ENCODE data around the gene SEC14L2.

Gene SEC14L2

DNA sequence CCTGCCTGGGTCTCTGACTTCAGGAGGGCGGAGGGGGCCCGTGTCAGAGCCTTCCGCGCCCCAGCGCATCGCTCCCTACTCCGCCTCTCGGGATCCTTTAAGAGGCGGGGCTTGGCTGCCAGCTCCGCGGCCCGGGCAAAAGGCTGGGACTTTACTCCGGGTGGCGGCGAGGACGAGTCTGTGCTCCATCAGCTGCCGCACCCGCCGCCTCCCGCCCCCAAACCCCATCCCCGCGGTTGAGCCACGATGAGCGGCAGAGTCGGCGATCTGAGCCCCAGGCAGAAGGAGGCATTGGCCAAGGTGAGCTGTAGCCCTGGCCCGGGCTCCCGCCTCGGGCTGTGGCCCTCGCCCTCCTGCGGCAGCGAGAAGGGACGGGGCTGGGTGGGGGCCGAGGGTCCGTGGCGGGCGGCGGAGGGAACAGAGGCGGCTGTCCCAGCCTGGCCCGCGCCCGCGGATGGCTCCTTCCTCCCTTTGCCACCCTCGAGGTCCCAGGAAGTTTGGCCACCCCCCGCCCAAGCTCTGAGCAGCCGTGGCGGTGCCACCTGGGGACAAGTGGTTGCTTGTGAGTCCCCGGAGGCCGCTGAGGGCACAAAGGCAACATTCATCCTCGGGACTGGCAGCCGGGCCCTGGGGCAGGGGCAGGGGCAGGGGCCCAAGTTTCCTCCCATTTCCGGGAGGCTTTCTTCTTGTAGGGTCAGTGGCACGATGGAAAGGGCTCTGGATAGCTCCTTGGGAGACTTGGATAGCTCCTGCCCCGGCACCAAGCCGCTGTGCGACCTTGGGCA lies at the start of gene SEC14L2:
SEC14L2 (plus strand) TSS at position 148 of the 785 bp plus-strand sequence; CDS start at position 247, 99 bp downstream.
- no peak within 1 kb of the TSS for H3K27ac Mint-ChIP-seq
- no peaks in the 10 kb centered on the region for H3K9me3 Mint-ChIP-seq
- H3K4me3 Mint-ChIP-seq, result peak within 1 kb of the TSS; percentile 83
- CTCF ChIA-PET, result interaction anchor here (1.3 to 2.5 kb wide), 7 partner anchors 15 to 109 kb away, joined by 3 to 13 read pairs (median 5); partner anchors contain the start of gene MTFP1
- peaks cover 25% of the 10 kb centered on the region for H3K27me3 Mint-ChIP-seq
- peaks cover 2% of the 10 kb centered on the region for H3K36me3 Mint-ChIP-seq
- peak; percentile 80 for DNase-seq
- H3K4me1 Mint-ChIP-seq, result peaks cover 51% of the 10 kb centered on the region

DNA sequence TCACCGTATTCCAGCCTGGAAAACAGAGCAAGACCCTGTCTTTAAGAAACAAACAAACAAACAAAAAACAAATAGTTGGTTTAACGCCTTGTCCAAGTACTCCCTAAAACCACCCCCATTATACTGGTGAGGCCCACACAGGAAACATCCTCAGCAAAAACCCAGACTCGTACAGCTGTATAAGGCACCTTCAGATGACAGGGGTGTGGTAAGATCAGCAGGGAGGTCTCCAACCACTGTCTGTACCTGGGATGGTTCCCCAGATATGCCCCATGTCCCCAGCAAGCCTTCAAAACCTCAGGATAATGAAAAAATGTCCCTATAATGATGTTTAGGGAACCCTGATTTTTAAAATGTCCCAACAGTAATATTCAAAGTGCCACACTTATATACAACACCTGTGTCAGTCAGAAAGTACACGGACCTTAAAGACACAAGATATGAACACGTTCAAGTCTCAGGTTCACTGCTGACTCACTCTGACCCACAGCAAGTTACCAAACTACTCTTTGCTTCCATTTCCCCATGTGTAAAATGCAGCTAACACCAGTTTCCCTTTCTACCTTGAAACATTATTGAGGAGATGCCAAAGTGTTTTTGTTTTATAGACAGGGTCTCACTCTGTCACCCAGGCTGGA lies 49.4 kb upstream of the SEC14L2 start:
- no peak overlapping the region for H3K27ac Mint-ChIP-seq

DNA sequence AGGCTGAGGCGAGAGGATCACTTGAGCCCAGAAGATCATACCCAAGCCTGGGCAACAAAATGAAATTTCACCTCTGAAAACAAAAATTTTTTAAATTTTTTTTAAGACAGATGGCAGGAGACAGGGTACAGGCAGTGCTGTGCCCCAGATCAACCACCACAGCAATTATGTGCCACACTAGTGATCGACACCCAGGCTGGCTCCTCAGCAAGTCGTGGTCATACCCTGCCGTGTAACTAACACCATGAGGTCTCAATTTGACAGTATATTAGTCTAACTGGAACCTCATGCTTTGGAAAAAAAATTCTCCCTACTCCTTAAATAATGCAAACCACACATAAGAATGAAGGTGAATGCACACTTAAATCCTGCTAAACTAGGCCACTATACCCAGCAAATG lies 48.4 kb upstream of the SEC14L2 start:
- CTCF ChIA-PET, result no interaction called here
- H3K4me1 Mint-ChIP-seq, result peaks cover 32% of the 10 kb centered on the region
- peak overlapping the region; percentile 60 for H3K27ac Mint-ChIP-seq
- H3K9me3 Mint-ChIP-seq, result no peaks in the 10 kb centered on the region
- peaks cover 71% of the 10 kb centered on the region for H3K36me3 Mint-ChIP-seq
- DNase-seq, result no peak
- H3K4me3 Mint-ChIP-seq, result no peak overlapping the region
- no peaks in the 10 kb centered on the region for H3K27me3 Mint-ChIP-seq

More for the DNA sequence above, 49.4 kb upstream of the SEC14L2 start:
- CTCF ChIA-PET, result interaction anchor here (0.6 to 1.8 kb wide), 3 partner anchors 11 to 59 kb away, joined by 3 to 7 read pairs (median 4); no protein-coding TSS in a partner anchor
- Mint-ChIP-seq H3K9me3 (no peaks in the 10 kb centered on the region), H3K27me3 (no peaks in the 10 kb centered on the region), H3K4me1 (peaks cover 30% of the 10 kb centered on the region), H3K36me3 (peaks cover 74% of the 10 kb centered on the region), H3K4me3 (no peak overlapping the region)
- no peak for DNase-seq

DNA sequence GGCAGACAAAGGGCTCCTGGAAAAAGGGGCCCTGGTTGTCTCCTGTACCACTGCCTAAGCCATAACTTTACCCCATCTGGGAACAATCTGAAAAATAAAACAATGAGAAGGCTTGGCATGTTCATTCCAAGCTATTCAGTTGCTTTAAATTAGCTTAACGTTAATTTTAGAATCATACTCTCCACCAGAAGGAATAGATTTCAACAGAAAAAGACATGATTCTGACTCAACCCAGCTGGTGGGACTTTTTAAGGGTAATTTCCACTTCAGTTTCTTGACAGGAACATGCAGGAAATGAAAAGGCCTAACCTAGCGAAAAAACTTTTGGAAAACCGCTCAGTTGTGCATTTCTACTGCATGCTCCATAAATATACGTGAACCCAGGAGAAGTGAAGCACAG lies 48.0 kb upstream of the SEC14L2 start:
- no peaks in the 10 kb centered on the region for H3K9me3 Mint-ChIP-seq
- no peaks in the 10 kb centered on the region for H3K27me3 Mint-ChIP-seq
- H3K36me3 Mint-ChIP-seq, result peaks cover 67% of the 10 kb centered on the region
- peaks cover 37% of the 10 kb centered on the region for H3K4me1 Mint-ChIP-seq
- no peak for DNase-seq
- H3K4me3 Mint-ChIP-seq, result no peak overlapping the region
- peak overlapping the region; percentile 60 for H3K27ac Mint-ChIP-seq
- CTCF ChIA-PET, result no interaction called here

DNA sequence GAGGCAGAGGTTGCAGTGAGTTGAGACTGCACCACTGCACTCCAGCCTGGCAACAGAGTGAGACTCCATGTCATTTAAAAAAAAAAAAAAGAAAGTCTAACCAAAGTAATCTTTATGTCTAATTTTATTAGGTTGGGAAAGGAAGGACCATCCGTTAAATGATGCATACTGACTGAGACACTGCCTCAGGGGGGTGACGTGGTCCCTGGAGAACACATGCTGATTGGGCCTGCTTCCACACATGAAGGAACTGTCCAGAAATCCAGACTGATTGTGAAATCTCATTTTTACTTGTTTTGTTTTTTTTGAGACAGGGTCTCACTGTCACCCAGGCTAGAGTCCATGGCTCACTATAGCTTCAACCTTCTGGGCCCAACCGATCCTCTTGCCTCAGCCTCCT lies 45.6 kb upstream of the SEC14L2 start:
- CTCF ChIA-PET, result no interaction called here
- Mint-ChIP-seq H3K9me3 (no peaks in the 10 kb centered on the region), H3K27me3 (no peaks in the 10 kb centered on the region), H3K4me3 (no peak overlapping the region), H3K27ac (no peak overlapping the region), H3K36me3 (peaks cover 63% of the 10 kb centered on the region), H3K4me1 (peaks cover 56% of the 10 kb centered on the region)
- DNase-seq, result no peak

DNA sequence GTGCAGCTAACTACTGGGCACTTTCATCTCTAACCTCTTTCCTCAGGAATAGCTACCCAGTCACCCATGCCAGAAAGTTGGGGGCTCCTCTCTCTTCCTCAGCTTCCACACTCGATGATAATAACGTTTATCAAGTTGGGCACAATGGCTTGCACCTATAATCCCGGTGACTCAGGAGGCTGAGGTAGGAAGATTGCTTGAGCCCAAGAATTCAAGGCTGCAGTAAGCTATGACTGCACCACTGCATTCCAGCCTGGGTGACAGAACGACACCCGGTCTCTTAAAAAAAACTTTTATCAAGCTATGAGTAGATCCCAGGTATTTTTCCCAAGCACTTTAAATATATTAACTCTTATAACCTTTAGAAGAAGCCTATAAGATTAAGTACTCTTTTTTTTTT lies 42.2 kb upstream of the SEC14L2 start:
- CTCF ChIA-PET, result interaction anchor here (0.9 to 1.5 kb wide), 2 partner anchors 19 to 22 kb away, joined by 4 read pairs; no protein-coding TSS in a partner anchor
- Mint-ChIP-seq H3K4me1 (peaks cover 59% of the 10 kb centered on the region), H3K27ac (peak overlapping the region; percentile 6), H3K36me3 (peaks cover 43% of the 10 kb centered on the region), H3K4me3 (peak overlapping the region; percentile 16), H3K9me3 (no peaks in the 10 kb centered on the region), H3K27me3 (peaks cover 18% of the 10 kb centered on the region)
- DNase-seq, result no peak

DNA sequence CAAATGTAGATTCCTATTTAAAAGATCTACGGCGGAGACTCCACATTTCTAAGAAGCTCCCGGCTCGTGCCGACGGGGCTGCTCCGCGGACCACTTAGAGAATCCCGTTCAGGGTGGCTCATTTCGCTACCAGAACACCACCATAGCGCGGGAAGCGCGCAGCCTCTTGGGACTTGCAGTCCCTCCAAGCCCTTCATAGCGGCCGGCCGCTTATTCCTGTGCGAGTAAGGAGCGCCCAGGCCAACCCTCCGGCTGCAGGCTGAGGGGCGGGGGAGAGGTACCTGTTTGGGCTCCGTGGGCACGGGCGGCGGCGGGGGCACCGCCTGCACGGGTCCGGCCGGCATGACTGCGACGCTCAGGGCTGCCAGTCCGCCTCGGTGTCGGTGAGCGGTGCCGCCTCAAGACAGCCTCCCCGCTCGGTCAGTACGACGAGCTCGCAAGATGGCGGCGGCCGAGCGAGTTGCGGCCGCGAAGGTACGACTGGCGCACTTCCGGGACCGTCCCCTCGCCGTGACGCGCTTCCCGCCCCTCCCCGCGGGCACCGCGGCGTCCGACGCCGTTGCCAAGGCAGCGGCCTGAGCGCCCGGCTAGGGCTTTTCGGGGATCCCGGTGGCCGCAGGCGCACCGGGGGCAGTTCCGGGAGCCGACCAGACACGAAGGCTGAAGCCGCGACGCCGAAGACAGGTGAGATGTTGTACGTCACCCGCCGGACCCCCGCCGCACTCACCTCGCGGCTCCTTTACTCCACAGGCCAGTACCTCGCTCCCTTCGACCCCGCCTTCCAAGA lies 40.2 kb upstream of the SEC14L2 start, which contains the start of the genes CCDC157 and SF3A1:
CCDC157 (plus strand) TSS at position 559 of the 787 bp plus-strand sequence. CDS start 8,994 bp downstream, outside the sequence.
SF3A1 (minus strand) TSS at position 446 of the 787 bp plus-strand sequence; CDS start at position 344, 102 bp downstream.
- H3K27me3 Mint-ChIP-seq, result peaks cover 18% of the 10 kb centered on the region
- CTCF ChIA-PET, result interaction anchor here (1.0 to 1.4 kb wide), 2 partner anchors 50 to 69 kb away, joined by 4 to 10 read pairs; no protein-coding TSS in a partner anchor
- H3K9me3 Mint-ChIP-seq, result no peaks in the 10 kb centered on the region
- H3K4me1 Mint-ChIP-seq, result peaks cover 49% of the 10 kb centered on the region
- H3K36me3 Mint-ChIP-seq, result peaks cover 27% of the 10 kb centered on the region
- DNase-seq, result peak; percentile 92
- peak within 1 kb of the TSS; percentile 88 for H3K27ac Mint-ChIP-seq
- H3K4me3 Mint-ChIP-seq, result peak within 1 kb of the TSS; percentile 94

DNA sequence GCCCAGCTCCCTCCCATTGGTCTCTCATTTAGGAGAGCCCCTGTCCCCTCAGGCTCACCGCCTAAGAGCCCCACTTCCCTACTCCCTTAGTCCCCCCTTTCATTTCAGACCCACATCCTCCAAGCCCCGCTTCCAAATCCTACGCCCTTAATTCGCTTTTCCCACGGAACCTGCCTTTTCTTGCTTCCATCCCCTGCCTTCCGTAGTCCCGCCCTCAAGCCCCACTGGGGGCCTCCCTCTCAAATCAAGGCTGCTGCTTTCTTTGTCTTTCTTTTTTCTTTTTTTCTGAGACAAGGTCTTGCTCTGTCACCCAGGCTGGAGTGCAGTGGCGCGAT lies 39.6 kb upstream of the SEC14L2 start:
- Mint-ChIP-seq H3K27me3 (peaks cover 18% of the 10 kb centered on the region), H3K27ac (peak overlapping the region; percentile 88), H3K36me3 (peaks cover 24% of the 10 kb centered on the region), H3K4me1 (peaks cover 46% of the 10 kb centered on the region), H3K4me3 (peak overlapping the region; percentile 94), H3K9me3 (no peaks in the 10 kb centered on the region)
- DNase-seq, result no peak
- CTCF ChIA-PET, result interaction anchor here (1.4 kb wide), 1 partner anchor 69 kb away, joined by 10 read pairs; no protein-coding TSS in a partner anchor

DNA sequence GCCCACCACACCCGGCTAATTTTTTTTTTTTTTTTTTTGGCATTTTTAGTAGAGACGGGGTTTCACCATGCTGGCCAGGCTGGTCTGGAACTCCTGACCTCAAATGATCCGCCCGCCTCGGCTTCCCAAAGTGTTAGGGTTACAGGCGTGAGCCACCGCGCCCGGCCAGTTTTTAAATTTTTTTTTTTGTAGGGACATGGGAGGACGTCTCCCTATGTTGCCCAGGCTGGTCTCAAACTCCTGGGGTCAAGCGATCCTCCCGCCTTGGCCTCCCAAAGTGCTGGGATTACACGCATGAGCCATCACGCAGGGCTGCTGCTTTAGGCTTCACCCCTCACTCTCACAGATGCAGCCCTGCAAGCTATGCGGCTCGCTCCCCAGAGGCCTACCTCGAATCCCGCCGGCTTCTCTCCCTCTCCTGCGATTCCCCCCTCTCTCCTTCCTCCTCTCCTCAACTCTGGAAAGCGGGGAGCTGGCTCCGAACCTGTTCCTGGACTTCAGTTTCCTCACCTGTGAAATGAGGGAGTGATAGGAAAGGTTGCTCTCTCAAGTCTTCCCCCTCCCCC lies 39.1 kb upstream of the SEC14L2 start:
- H3K27me3 Mint-ChIP-seq, result peaks cover 18% of the 10 kb centered on the region
- H3K9me3 Mint-ChIP-seq, result no peaks in the 10 kb centered on the region
- peaks cover 46% of the 10 kb centered on the region for H3K4me1 Mint-ChIP-seq
- peak overlapping the region; percentile 88 for H3K27ac Mint-ChIP-seq
- CTCF ChIA-PET, result interaction anchor here (1.8 kb wide), 1 partner anchor 69 kb away, joined by 9 read pairs; the partner anchor contains the start of gene CASTOR1
- H3K36me3 Mint-ChIP-seq, result peaks cover 18% of the 10 kb centered on the region
- DNase-seq, result no peak
- H3K4me3 Mint-ChIP-seq, result peak overlapping the region; percentile 94

DNA sequence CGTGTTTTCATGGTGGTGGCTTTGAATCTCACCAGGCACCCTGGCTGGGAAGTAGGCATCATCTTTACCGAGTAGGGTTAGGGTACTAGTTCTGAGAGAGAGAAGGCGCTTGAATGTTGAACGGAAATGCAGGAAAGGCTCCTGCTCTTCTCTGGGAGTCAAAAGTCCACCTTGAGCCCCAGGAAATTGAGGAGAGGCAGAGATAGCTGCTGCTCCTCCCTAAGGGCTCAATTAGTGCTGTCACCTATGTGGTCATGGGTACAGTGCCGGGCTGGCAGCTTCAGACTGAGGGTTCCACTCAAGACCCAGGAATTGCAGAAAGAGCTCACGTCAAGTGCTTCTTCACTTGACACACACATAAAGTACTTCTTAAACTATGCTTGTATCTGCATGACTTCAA lies 38.3 kb upstream of the SEC14L2 start:
- no peak overlapping the region for H3K4me3 Mint-ChIP-seq
- peaks cover 15% of the 10 kb centered on the region for H3K36me3 Mint-ChIP-seq
- DNase-seq, result no peak
- peaks cover 42% of the 10 kb centered on the region for H3K4me1 Mint-ChIP-seq
- no peak overlapping the region for H3K27ac Mint-ChIP-seq
- peaks cover 18% of the 10 kb centered on the region for H3K27me3 Mint-ChIP-seq
- H3K9me3 Mint-ChIP-seq, result no peaks in the 10 kb centered on the region
- CTCF ChIA-PET, result interaction anchor here (1.8 kb wide), 1 partner anchor 70 kb away, joined by 9 read pairs; the partner anchor contains the start of gene CASTOR1

DNA sequence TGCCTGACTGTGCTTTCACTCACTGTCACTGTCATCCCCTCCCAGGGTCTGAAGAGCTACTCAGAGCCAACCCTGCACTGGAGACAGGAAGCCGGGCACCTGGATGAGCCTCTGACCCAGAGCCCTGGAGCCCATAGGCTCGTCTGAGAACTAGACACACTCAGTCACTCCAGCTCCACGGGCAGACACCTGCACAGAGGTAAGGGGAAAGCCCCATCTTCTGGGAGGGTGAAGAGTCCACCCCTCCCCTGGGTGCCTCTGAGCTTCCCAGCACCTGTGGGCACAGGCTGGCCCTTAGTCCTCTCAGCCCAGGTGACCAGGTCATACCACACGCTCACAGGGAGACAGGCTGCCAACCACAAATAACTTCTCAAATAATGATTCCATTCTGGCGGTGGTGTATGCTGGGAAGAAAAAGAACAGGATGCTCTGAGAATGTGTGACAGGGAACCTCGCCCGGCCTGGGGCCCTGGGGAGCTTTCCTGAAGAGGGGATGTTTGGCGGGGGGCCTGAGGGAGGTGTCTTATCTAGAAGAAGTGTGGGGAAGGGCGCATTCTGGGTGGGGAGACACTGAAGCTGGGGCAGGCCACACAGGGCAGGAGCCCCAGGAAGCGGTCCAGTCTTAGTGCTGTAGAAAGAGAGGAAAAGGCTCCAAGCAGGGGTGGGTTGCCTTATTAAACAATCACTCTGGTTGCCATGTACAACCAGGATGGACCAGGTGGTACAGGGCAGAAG lies 34.7 kb upstream of the SEC14L2 start:
- H3K4me3 Mint-ChIP-seq, result no peak overlapping the region
- peaks cover 11% of the 10 kb centered on the region for H3K4me1 Mint-ChIP-seq
- no peak overlapping the region for H3K27ac Mint-ChIP-seq
- peaks cover 3% of the 10 kb centered on the region for H3K36me3 Mint-ChIP-seq
- DNase-seq, result no peak
- CTCF ChIA-PET, result no interaction called here
- no peaks in the 10 kb centered on the region for H3K9me3 Mint-ChIP-seq
- H3K27me3 Mint-ChIP-seq, result peaks cover 14% of the 10 kb centered on the region

DNA sequence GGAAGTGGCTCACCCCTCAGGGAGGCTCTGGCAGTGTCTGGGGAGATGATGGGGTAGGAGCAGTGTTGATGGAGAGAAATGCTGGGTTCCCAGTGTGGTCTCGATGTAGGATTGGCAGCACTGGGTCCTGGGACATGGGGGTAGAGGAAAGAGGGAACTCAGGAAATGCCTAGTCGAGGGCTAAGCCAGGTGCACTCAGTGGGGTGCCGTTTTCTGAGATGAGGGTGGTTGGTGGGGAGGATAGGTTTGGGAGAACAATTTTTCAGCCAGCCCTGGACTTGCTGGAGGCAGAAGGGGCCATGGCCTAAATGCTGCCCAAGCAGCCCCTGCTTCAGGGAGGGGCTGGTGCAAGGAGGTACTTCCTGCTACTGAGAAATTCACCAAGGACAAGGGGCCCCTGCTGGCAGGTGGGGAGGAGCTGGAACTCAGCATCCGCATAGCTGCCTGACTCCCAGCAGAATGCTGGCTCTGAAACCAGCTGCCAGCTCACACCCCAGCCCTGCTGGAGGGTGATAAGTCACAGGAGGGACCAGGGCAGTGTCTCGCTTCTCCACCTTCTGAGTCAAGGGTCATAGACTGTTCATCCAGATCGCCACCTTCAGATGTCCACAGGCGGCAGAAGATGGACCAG lies 34.1 kb upstream of the SEC14L2 start:
- Mint-ChIP-seq H3K27ac (no peak overlapping the region), H3K36me3 (peaks cover 3% of the 10 kb centered on the region), H3K9me3 (no peaks in the 10 kb centered on the region), H3K4me1 (peaks cover 7% of the 10 kb centered on the region), H3K27me3 (peaks cover 7% of the 10 kb centered on the region), H3K4me3 (no peak overlapping the region)
- CTCF ChIA-PET, result interaction anchor here (1.5 kb wide), 1 partner anchor 25 kb away, joined by 4 read pairs; the partner anchor contains the start of gene RNF215
- no peak for DNase-seq

DNA sequence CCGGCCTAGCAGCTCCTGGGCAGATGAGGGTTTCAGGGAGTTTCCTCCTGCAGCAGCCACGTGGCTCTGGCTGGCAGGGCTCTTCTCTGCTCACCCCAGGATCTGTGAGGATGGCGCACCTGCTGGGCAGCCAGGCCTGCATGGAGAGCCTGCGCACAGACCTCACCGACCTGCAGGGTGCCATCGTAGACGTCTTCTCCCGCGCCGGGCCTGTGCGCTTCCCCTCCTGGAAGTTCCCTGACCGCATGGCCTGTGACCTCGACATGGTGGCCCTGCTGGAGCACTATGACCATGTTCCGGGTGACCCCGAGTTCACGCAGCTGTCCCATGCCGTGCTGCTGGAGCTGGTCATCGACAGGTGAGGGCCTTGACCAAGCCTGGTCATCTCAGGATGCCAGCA lies 30.9 kb upstream of the SEC14L2 start:
- DNase-seq, result no peak
- H3K4me1 Mint-ChIP-seq, result no peaks in the 10 kb centered on the region
- CTCF ChIA-PET, result no interaction called here
- H3K9me3 Mint-ChIP-seq, result no peaks in the 10 kb centered on the region
- no peak overlapping the region for H3K27ac Mint-ChIP-seq
- H3K27me3 Mint-ChIP-seq, result no peaks in the 10 kb centered on the region
- H3K36me3 Mint-ChIP-seq, result peaks cover 3% of the 10 kb centered on the region
- H3K4me3 Mint-ChIP-seq, result no peak overlapping the region

Data from activated naive CD4-positive, alpha-beta T cell treated with anti-CD3 and anti-CD28 coated beads, Interleukin-2, amount 10 ng/mL, durations not matched to agents 7 days and 5 days (primary cell).